Astrocyte of the spinal cord (primary cell): Measurements from ENCODE around the gene DVL1.

ENCODE experiments used
- DNase-seq: peaks from one replicate; pipeline ENCODE4 v3.0.0; 2011; ENCODE audit warnings: low read depth, low spot score
- H3K4me3 ChIP-seq: 2 replicates; pipeline ENCODE4 v1.5.1; 2011; ENCODE audit warnings: low read depth, mild to moderate bottlenecking, low read length, moderate library complexity
- CTCF ChIP-seq: IDR thresholded peaks from 2 replicates; pipeline ENCODE4 v1.5.1; 2012; ENCODE audit warnings: low read depth, mild to moderate bottlenecking, low read length, inconsistent platforms
- in situ Hi-C: cut with HindIII; loops from 2 replicates; pipeline ENCODE4 v1.10.0; 2017; ENCODE audit warnings: low sequenced_read_pairs

The DVL1 gene

GRCh38 chr1:1360506-1361169, 11.4 kb upstream of the DVL1 start:
- in situ Hi-C loops = no loop called here
- no peak overlapping the region for H3K4me3 ChIP-seq
- no peak for TF ChIP-seq CTCF
- DNase-seq = peak; percentile 92

- peak; percentile 80 for DNase-seq
- H3K4me3 ChIP-seq = no peak overlapping the region
- TF ChIP-seq CTCF = no peak
- in situ Hi-C loops = no loop called here
Measured at GRCh38 chr1:1359664-1360468, 10.6 kb upstream of the DVL1 start.

DNA sequence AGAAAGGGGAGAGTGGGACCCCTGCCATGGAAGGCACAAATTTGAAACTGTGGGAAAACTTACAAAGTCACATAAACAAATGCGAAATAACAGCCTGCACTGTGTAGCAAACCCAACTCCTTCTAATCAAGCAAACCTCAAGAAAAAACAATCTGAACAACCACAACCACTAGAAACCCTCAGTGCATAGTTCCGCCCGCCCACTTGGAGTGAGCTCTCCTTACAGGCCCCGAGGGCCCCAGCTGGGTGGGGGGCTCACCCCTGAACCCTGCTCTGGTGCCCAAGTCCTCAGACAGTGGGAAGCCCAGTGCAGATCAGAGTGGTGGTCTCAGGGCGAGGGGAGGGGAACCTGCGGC, 10.1 kb upstream of the DVL1 start:
- DNase-seq = peak; percentile 83
- no peak for TF ChIP-seq CTCF
- no peak overlapping the region for H3K4me3 ChIP-seq
- in situ Hi-C loops = no loop called here

DNA sequence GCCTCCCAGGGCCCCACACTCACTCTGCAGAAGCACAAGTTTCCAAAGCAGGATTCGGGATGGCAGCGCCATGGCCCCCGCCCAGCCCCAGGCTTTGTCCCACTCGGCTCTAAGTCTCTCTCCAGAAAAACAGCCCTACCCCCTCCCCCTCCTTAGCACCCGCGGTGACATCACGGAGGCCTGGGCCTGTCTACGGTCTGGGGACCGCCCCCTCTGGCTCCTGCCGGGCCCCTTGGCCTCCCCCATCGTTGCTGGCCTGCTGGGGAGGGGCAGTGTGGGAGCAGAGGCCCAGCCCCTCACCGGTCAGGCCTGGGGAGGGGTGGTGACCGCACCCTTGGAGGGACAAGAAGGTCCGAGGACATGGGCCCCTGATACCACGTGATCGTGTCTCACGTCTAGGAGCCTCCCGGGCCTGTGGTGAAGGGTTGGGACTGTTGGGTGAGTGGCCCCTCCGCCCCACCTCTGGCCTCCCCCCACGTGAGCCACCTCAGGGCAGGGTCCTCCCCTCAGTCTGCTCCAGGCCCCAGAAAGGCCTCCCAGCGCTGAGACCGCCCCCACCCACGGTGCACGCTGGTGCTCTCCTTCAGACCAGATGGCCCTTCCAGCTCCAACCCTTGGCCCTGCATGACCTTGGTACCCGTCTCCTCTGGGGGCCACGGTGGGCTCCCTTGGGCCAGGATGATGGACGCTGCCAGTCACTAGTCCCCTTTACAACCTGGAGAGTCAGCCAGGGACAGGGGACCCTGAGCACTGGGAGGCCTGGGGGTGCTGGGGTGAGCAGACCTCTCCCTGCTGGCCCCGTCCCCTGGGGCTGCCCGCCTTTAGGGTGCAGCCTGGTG, 9.4 kb upstream of the DVL1 start, which contains the start of gene MXRA8:
Gene MXRA8, minus strand, starts transcription at position 123 of the 839 bp plus-strand sequence. Its CDS starts 51 bp downstream, at position 72.
- DNase-seq = peak; percentile 87
- TF ChIP-seq CTCF = no peak
- in situ Hi-C loops = no loop called here
- H3K4me3 ChIP-seq = peak within 1 kb of the TSS; percentile 77

DNA sequence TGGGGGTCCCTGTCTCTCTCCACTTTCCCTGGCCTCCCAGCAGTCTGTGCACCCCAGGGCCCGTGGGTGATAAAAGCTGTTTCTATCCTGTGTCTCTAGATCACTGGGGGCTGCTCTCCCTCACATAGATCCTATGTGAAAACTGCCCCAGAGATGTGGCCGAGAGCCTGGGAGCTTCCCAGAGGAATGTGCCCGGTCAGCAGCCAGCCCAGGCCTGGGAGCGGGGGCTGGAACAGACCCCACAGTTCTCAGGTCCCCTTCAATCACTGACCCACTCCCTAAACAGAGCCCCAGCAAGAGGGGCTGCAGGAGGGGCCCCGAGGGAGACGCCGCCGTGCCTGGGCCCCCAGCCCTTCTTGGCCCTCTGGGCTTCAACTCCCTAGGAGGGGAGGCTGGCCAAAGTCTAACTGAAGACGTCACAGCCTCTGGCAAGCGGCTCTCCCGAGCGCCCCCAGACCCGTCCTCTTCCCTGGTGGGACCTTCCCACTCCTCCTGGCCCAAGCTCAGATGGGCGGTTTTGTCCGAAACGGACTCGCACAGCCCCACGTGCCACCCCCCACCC, 8.7 kb upstream of the DVL1 start:
- peak overlapping the region; percentile 77 for H3K4me3 ChIP-seq
- no peak for TF ChIP-seq CTCF
- no peak for DNase-seq
- in situ Hi-C loops = no loop called here

- in situ Hi-C loops = no loop called here
- H3K4me3 ChIP-seq = peak overlapping the region; percentile 77
- TF ChIP-seq CTCF = no peak
- no peak for DNase-seq
Measured at GRCh38 chr1:1356796-1357401, 7.7 kb upstream of the DVL1 start.
